HepG2 (cell line): Measurements from ENCODE around the gene CD248. TPM values are rescaled to one million over a fixed set of nuclear protein-coding genes. Genes with fewer than 3 reads are reported as not detected.
A peak's percentile ranks its signal among the peaks of the same experiment; 100 is the strongest.

ENCODE experiments used
- CENPT ChIP-seq: sonication (generic); formaldehyde crosslinking; IDR thresholded peaks from 2 replicates; pipeline ENCODE4 v1.8.0; 2022; ENCODE audit warnings: low read depth, mild to moderate bottlenecking, moderate library complexity, missing genetic modification reagents
- CREM ChIP-seq, 2 experiments: sonication (generic) in 1 of 2; formaldehyde crosslinking in 1 of 2; IDR thresholded peaks; 2 replicates each; pipeline versions ENCODE4 v1.4.0 to v1.6.1; 2016 to 2020; ENCODE audit warnings: antibody characterized with exemption in 1 of 2, mild to moderate bottlenecking in 1 of 2, missing genetic modification reagents in 1 of 2
- HNF4G ChIP-seq, 2 experiments: sonication (generic) in 1 of 2; formaldehyde crosslinking in 1 of 2; IDR thresholded peaks; 2 replicates each; pipeline versions ENCODE4 v1.4.0 to v1.6.1; 2011 to 2020; ENCODE audit warnings: borderline replicate concordance in 2 of 2, low read depth in 2 of 2, mild to moderate bottlenecking in 2 of 2, low read length in 1 of 2, missing genetic modification reagents in 1 of 2, moderate library complexity in 1 of 2
- PITX1 ChIP-seq: sonication (generic); formaldehyde crosslinking; IDR thresholded peaks from 2 replicates; pipeline ENCODE4 v1.5.1; 2020; ENCODE audit warnings: mild to moderate bottlenecking, missing genetic modification reagents
- TBL1XR1 ChIP-seq: fragments of 150-350 bp; IDR thresholded peaks from 2 replicates; pipeline ENCODE4 v1.6.1; 2014; ENCODE audit warnings: borderline replicate concordance, low read length; ENCODE audit not compliant: partially characterized antibody
- U2AF1 ChIP-seq: fragments of 200-400 bp; formaldehyde crosslinking; optimal IDR thresholded peaks from 2 replicates; pipeline ENCODE3; 2017; ENCODE audit warnings: mild to moderate bottlenecking, low read depth, low read length
- ZNF264 ChIP-seq: sonication (generic); formaldehyde crosslinking; IDR thresholded peaks from 2 replicates; pipeline ENCODE4 v1.4.0; 2020; ENCODE audit warnings: missing genetic modification reagents
- ZNF317 ChIP-seq: sonication (generic); formaldehyde crosslinking; IDR thresholded peaks from 2 replicates; pipeline ENCODE4 v1.5.0; 2020; ENCODE audit warnings: mild to moderate bottlenecking, missing genetic modification reagents
- ZNF337 ChIP-seq: sonication (generic); formaldehyde crosslinking; IDR thresholded peaks from 2 replicates; pipeline ENCODE4 v1.5.1; 2020; ENCODE audit warnings: missing genetic modification reagents, low read depth, mild to moderate bottlenecking, borderline replicate concordance
- polyA plus RNA-seq, 8 experiments: library from polyadenylated mRNA; depleted of rRNA in 3 of 8; stranded (reverse) in 7 of 8; unstranded in 1 of 8; fragments of >200 nt; fragmentation: Illumina TruSeq in 4 of 8; extraction: Trizol in 4 of 8; gene quantifications; 2 replicates each; pipeline versions ENCODE4 v1.2.1 to v1.2.3, GENCODE V29; 2011 to 2016; ENCODE audit warnings: low read depth in 4 of 8, missing spikeins in 1 of 8, mixed read lengths in 1 of 8; ENCODE audit not compliant: insufficient read depth in 1 of 8
- total RNA-seq, 5 experiments: library from RNA; depleted of rRNA; stranded (reverse); fragments of >200 nt; fragmentation: Illumina TruSeq; extraction: Trizol; gene quantifications; 2 replicates each; pipeline ENCODE4 v1.2.3, GENCODE V29; 2016; ENCODE audit warnings: low read depth in 1 of 5
- TF ChIP-seq, protein P1 (sequence below): sonication (generic); formaldehyde crosslinking; IDR thresholded peaks from 2 replicates; pipeline ENCODE4 v1.4.0; 2020; ENCODE audit warnings: mild to moderate bottlenecking, missing genetic modification reagents
- TF ChIP-seq, protein P2 (sequence below): sonication (generic); formaldehyde crosslinking; IDR thresholded peaks from 2 replicates; pipeline ENCODE4 v1.4.0; 2020; ENCODE audit warnings: mild to moderate bottlenecking, low read depth, missing genetic modification reagents
- TF ChIP-seq, protein P3 (sequence below): sonication (generic); formaldehyde crosslinking; IDR thresholded peaks from 2 replicates; pipeline ENCODE4 v1.5.1; 2020; ENCODE audit warnings: missing genetic modification reagents, mild to moderate bottlenecking, borderline replicate concordance
- TF ChIP-seq, protein P4 (sequence below): sonication (generic); formaldehyde crosslinking; IDR thresholded peaks from 2 replicates; pipeline ENCODE4 v1.9.0; 2021; ENCODE audit warnings: mild to moderate bottlenecking, missing genetic modification reagents
- TF ChIP-seq, protein P5 (sequence below): sonication (generic); formaldehyde crosslinking; IDR thresholded peaks from 2 replicates; pipeline ENCODE4 v1.9.0; 2021; ENCODE audit warnings: missing genetic modification reagents, borderline replicate concordance

Gene CD248
- total and polyA plus RNA-seq, 2 of the 13 experiments (the other 11 are each of a cell fraction or from before 2014, with no cell fraction given): 0.25 to 0.35 TPM

DNA sequence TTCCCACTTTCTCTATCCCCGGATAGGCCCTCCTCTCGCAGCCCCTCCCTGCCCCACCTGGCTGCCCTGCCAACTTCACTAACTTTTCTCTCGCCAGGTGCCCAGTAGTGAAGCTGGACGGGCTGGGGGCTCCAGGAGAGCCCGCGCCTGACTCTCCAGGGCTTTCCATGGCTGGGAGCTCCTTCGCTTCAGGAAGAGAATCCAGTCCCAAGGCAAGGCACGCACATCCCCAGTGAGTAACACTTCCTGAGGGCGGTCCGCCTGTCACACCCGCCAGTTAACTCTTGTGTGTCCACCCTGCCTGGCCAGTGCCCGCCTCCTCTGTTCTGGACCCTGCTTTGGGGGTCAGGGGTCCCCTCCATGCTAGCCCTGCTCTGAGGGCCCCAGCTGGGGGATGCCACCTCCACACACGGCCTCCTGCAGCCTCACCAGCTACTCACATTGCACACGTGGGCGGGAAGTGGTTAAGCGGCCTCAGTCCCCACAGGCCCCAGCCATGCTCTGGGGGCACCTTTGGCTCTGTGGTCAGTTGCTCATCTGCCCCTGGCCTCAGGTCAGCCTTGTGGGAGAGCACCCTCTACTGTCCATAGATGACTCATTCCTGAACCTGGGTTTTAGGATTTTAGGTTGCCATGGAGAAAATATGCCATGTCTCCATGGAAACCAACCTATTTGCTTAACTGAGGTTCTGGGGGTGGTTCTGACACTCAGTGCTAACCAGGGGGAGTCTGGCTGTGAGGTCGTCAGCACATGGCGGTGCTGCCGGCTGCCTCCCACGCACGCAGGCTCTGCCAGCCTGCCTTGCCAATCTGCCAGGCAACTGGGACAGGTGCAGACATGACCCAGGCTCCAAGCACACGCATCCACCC lies 19.6 kb upstream of the CD248 start, which contains the start of gene RIN1 (continued):
- TF ChIP-seq, protein P1, sequence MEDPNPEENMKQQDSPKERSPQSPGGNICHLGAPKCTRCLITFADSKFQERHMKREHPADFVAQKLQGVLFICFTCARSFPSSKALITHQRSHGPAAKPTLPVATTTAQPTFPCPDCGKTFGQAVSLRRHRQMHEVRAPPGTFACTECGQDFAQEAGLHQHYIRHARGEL: no peak
- TF ChIP-seq ZNF264 (CRISPR knock-in tag) (no peak), ZNF337 (CRISPR knock-in tag) (no peak), ZNF317 (CRISPR knock-in tag) (peak; percentile 76; the same call in 1 of the 2 replicates), HNF4G (IDR thresholded peaks at IDR 0.05; ENCODE audit: borderline replicate concordance, low read depth, low read length) (peak; percentile 57; the same call in 1 of the 2 replicates), HNF4G (CRISPR knock-in tag; IDR thresholded peaks at IDR 0.05; ENCODE audit: borderline replicate concordance, low read depth) (no peak), PITX1 (CRISPR knock-in tag) (peak; percentile 87), U2AF1 (peak; percentile 96), TBL1XR1 (no peak), CENPT (CRISPR knock-in tag) (no peak), CREM (IDR thresholded peaks at IDR 0.05) (peak; percentile 61; the same call in 1 of the 2 replicates), CREM (CRISPR knock-in tag; IDR thresholded peaks at IDR 0.05) (no peak)
- TF ChIP-seq, protein P2, sequence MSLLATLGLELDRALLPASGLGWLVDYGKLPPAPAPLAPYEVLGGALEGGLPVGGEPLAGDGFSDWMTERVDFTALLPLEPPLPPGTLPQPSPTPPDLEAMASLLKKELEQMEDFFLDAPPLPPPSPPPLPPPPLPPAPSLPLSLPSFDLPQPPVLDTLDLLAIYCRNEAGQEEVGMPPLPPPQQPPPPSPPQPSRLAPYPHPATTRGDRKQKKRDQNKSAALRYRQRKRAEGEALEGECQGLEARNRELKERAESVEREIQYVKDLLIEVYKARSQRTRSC: no peak
- TF ChIP-seq, protein P3, sequence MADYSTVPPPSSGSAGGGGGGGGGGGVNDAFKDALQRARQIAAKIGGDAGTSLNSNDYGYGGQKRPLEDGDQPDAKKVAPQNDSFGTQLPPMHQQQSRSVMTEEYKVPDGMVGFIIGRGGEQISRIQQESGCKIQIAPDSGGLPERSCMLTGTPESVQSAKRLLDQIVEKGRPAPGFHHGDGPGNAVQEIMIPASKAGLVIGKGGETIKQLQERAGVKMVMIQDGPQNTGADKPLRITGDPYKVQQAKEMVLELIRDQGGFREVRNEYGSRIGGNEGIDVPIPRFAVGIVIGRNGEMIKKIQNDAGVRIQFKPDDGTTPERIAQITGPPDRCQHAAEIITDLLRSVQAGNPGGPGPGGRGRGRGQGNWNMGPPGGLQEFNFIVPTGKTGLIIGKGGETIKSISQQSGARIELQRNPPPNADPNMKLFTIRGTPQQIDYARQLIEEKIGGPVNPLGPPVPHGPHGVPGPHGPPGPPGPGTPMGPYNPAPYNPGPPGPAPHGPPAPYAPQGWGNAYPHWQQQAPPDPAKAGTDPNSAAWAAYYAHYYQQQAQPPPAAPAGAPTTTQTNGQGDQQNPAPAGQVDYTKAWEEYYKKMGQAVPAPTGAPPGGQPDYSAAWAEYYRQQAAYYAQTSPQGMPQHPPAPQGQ: no peak
- TF ChIP-seq, protein P4, sequence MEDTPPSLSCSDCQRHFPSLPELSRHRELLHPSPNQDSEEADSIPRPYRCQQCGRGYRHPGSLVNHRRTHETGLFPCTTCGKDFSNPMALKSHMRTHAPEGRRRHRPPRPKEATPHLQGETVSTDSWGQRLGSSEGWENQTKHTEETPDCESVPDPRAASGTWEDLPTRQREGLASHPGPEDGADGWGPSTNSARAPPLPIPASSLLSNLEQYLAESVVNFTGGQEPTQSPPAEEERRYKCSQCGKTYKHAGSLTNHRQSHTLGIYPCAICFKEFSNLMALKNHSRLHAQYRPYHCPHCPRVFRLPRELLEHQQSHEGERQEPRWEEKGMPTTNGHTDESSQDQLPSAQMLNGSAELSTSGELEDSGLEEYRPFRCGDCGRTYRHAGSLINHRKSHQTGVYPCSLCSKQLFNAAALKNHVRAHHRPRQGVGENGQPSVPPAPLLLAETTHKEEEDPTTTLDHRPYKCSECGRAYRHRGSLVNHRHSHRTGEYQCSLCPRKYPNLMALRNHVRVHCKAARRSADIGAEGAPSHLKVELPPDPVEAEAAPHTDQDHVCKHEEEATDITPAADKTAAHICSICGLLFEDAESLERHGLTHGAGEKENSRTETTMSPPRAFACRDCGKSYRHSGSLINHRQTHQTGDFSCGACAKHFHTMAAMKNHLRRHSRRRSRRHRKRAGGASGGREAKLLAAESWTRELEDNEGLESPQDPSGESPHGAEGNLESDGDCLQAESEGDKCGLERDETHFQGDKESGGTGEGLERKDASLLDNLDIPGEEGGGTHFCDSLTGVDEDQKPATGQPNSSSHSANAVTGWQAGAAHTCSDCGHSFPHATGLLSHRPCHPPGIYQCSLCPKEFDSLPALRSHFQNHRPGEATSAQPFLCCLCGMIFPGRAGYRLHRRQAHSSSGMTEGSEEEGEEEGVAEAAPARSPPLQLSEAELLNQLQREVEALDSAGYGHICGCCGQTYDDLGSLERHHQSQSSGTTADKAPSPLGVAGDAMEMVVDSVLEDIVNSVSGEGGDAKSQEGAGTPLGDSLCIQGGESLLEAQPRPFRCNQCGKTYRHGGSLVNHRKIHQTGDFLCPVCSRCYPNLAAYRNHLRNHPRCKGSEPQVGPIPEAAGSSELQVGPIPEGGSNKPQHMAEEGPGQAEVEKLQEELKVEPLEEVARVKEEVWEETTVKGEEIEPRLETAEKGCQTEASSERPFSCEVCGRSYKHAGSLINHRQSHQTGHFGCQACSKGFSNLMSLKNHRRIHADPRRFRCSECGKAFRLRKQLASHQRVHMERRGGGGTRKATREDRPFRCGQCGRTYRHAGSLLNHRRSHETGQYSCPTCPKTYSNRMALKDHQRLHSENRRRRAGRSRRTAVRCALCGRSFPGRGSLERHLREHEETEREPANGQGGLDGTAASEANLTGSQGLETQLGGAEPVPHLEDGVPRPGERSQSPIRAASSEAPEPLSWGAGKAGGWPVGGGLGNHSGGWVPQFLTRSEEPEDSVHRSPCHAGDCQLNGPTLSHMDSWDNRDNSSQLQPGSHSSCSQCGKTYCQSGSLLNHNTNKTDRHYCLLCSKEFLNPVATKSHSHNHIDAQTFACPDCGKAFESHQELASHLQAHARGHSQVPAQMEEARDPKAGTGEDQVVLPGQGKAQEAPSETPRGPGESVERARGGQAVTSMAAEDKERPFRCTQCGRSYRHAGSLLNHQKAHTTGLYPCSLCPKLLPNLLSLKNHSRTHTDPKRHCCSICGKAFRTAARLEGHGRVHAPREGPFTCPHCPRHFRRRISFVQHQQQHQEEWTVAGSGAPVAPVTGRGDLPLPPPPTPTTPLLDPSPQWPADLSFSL (CRISPR knock-in tag): no peak
- TF ChIP-seq, protein P5, sequence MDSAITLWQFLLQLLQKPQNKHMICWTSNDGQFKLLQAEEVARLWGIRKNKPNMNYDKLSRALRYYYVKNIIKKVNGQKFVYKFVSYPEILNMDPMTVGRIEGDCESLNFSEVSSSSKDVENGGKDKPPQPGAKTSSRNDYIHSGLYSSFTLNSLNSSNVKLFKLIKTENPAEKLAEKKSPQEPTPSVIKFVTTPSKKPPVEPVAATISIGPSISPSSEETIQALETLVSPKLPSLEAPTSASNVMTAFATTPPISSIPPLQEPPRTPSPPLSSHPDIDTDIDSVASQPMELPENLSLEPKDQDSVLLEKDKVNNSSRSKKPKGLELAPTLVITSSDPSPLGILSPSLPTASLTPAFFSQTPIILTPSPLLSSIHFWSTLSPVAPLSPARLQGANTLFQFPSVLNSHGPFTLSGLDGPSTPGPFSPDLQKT (CRISPR knock-in tag): no peak
